ENCODE measurements around the gene RAB30. TPM values are rescaled to one million over a fixed set of nuclear protein-coding genes. Genes with fewer than 3 reads are reported as not detected.
"Not testable (repeated sequence)": the region's sequence is repeated elsewhere in the genome, so short reads cannot be mapped to it uniquely, and the experiment has no call there.

Gene RAB30
- polyA plus RNA-seq, 3 donors = 0.11 to 0.67 (median 0.54) TPM

- Histone ChIP-seq H3K4me2 (replicated peaks; ENCODE audit: extremely low read depth, low read length, poor library complexity, severe bottlenecking) (no peak overlapping the region), H3K4me3 (replicated peaks in 1 of 3; ENCODE audit: low read depth in 2 of 3, low read length in 3 of 3) (no peak overlapping the region), H3K4me1 (ENCODE audit: control insufficient read depth in 1 of 2, insufficient read depth in 2 of 2, low read length in 2 of 2) (no peaks in the 10 kb centered on the region), H3K27ac (ENCODE audit: low read depth in 1 of 2, low read length in 2 of 2) (no peak overlapping the region), H2AFZ (ENCODE audit: insufficient read depth, low read depth, low read length, poor library complexity, severe bottlenecking) (no peak overlapping the region), H3K27me3 (ENCODE audit: control insufficient read depth in 2 of 2, insufficient read depth in 2 of 2, low read length in 2 of 2) (no peaks in the 10 kb centered on the region), H3K79me2 (ENCODE audit: insufficient read depth, low read length) (no peaks in the 10 kb centered on the region), H3K36me3 (replicated peaks in 1 of 2; ENCODE audit: control insufficient read depth in 1 of 2, insufficient read depth in 2 of 2, low read length in 2 of 2) (no peaks in the 10 kb centered on the region), H3K9me3 (replicated peaks in 1 of 2; ENCODE audit: control insufficient read depth in 1 of 2, insufficient read depth in 1 of 2, low read length in 2 of 2) (peaks cover 0 to 4% of the 10 kb centered on the region in 2 donors), H3K9ac (ENCODE audit: insufficient read depth, low read length, poor library complexity, severe bottlenecking) (no peak overlapping the region), H4K20me1 (ENCODE audit: insufficient read depth, low read length) (no peaks in the 10 kb centered on the region)
- peaks cover 4 to 6% (median 4%) of the 10 kb centered on the region in 3 donors for H3K27me3 Mint-ChIP-seq (ENCODE audit: low read depth in 3 of 3)
- no peak for DNase-seq
- H3K4me1 Mint-ChIP-seq = no peaks in the 10 kb centered on the region
- no peak for TF ChIP-seq CTCF (IDR thresholded peaks at IDR 0.05)
- no peaks in the 10 kb centered on the region for H3K36me3 Mint-ChIP-seq
- no peak overlapping the region for H3K4me3 Mint-ChIP-seq
- H3K9me3 Mint-ChIP-seq = peaks cover 2 to 26% (median 2%) of the 10 kb centered on the region in 7 donors
- intact Hi-C loops (cut with micrococcal nuclease) = no loop called here
- no peak overlapping the region for H3K27ac Mint-ChIP-seq
- WGBS (ENCODE audit: insufficient coverage) = 100% methylated on average over 1 of the region's 2 CpGs
Observed at GRCh38 chr11:82944198-82944597, 127.5 kb downstream of the RAB30 start.

- H3K4me1 ChIP-seq (ENCODE audit: control insufficient read depth in 1 of 2, insufficient read depth in 2 of 2, low read length in 2 of 2); H3K27me3 ChIP-seq (ENCODE audit: control insufficient read depth in 2 of 2, insufficient read depth in 2 of 2, low read length in 2 of 2); H2AFZ ChIP-seq (ENCODE audit: insufficient read depth, low read depth, low read length, poor library complexity, severe bottlenecking); H3K36me3 ChIP-seq (replicated peaks in 1 of 2; ENCODE audit: control insufficient read depth in 1 of 2, insufficient read depth in 2 of 2, low read length in 2 of 2); H3K4me2 ChIP-seq (replicated peaks; ENCODE audit: extremely low read depth, low read length, poor library complexity, severe bottlenecking); H3K4me3 ChIP-seq (replicated peaks in 1 of 3; ENCODE audit: low read depth in 2 of 3, low read length in 3 of 3); H3K36me3 Mint-ChIP-seq; H3K9me3 ChIP-seq (replicated peaks in 1 of 2; ENCODE audit: control insufficient read depth in 1 of 2, insufficient read depth in 1 of 2, low read length in 2 of 2); H3K9ac ChIP-seq (ENCODE audit: insufficient read depth, low read length, poor library complexity, severe bottlenecking); H3K27ac Mint-ChIP-seq; DNase-seq; H3K4me3 Mint-ChIP-seq; H3K27ac ChIP-seq (ENCODE audit: low read depth in 1 of 2, low read length in 2 of 2); H3K4me1 Mint-ChIP-seq; intact Hi-C loops (cut with micrococcal nuclease); H4K20me1 ChIP-seq (ENCODE audit: insufficient read depth, low read length); H3K27me3 Mint-ChIP-seq (ENCODE audit: low read depth in 3 of 3); H3K79me2 ChIP-seq (ENCODE audit: insufficient read depth, low read length): not testable (repeated sequence)
- no CpG with 5 or more reads among the region's 1 CpG for WGBS (ENCODE audit: insufficient coverage)
- H3K9me3 Mint-ChIP-seq = peaks cover 2 to 29% (median 3%) of the 10 kb centered on the region in 7 donors
Observed at GRCh38 chr11:82943430-82943829, 128.3 kb downstream of the RAB30 start.

Measured in CD14-positive monocyte (primary cell).